ENCODE data around the gene PDSS2. TPM values are rescaled to one million over a fixed set of nuclear protein-coding genes. Genes with fewer than 3 reads are reported as not detected.

Gene PDSS2
- total RNA-seq, 1 donor = 12.5 TPM

DNA sequence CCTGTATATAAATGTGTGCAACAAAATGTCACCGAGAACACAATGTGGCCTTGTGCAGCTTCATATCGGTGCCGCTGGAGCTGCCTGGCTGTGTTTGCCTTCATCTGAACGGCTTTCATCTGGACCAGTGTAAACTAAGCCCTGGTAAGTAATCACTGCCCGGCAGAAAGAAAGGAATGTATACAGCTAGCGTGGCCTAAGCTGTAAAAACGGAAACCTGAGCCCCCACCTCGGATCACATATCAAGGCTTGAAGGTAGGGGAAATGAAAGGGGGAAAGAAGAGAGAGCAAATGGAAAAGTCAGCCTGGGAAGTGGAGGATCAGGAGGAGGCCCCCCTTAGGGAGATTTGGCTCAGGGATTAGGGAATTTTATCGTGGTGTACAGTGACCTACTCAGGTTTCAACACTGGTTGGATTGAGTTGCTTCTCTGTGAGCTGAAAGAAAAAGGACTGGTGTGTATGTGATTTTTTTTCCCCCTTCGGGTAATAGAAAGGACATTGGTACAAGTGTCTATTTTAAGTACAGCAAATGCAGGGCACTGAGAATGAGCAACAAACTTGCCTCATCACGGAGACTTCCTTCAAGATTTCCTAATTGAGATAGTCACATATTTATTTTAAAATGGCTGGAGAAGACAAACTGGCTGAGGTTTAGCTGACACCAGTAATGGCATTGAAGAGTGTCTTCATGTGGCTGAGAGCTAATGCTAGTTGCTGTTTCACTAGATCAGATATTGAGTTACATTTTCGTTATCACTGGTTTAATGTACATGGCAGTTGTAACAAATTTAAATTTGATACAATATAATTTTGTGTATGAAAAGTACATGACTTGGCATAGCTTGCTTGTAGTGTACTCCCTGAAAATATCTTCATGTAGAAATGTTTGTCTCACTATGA, 34.0 kb upstream of the PDSS2 start:
- TF ChIP-seq, protein P1, sequence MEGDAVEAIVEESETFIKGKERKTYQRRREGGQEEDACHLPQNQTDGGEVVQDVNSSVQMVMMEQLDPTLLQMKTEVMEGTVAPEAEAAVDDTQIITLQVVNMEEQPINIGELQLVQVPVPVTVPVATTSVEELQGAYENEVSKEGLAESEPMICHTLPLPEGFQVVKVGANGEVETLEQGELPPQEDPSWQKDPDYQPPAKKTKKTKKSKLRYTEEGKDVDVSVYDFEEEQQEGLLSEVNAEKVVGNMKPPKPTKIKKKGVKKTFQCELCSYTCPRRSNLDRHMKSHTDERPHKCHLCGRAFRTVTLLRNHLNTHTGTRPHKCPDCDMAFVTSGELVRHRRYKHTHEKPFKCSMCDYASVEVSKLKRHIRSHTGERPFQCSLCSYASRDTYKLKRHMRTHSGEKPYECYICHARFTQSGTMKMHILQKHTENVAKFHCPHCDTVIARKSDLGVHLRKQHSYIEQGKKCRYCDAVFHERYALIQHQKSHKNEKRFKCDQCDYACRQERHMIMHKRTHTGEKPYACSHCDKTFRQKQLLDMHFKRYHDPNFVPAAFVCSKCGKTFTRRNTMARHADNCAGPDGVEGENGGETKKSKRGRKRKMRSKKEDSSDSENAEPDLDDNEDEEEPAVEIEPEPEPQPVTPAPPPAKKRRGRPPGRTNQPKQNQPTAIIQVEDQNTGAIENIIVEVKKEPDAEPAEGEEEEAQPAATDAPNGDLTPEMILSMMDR (IDR thresholded peaks at IDR 0.05; ENCODE audit: insufficient read depth, low read depth, low read length) = no peak
- DNase-seq (ENCODE audit: low read depth) = peak; percentile 35
- peak overlapping the region; percentile 0 for H3K4me3 ChIP-seq (ENCODE audit: low read depth, low read length)

DNA sequence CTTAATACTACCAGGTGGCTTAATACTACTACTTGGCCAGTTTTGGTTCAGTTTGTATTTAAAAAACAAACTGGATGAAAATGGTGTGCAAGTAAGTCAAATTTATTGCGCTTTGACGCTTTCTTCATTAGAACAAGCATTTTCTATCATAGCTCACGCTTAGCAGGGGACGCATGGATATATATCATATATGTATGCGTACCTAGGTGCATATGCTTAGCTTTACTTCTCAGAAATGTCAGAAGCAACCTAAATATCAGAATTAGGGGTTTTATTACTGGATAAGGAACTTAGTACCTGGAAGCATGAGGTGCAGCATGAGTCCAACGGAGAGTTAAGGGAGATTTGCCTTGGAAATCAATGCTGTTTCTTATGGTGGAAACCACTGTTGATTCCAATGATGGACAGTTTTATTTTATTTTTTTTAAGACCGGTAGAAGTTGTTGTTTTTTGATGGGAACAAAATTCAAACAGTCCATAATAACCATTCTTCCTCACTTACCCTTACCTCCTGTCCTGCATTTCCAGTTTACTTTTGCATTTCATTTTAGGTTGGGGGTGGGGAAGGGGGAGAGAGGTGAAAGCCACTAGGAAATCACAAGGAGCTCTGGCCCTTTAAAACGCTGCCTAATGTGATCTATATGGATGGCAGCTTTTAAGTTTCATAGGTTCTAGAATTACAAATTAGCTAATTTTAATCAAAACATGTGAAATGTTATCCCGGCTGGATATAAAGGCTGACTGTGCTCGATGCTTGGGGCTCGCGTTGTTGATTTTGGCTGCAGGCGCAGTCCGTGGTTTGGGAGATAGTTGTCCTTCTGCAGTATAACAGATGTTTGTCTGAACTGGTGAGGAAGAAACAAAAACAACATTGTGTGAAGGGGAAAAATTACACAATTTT, 32.6 kb upstream of the PDSS2 start:
- TF ChIP-seq, protein P1 (IDR thresholded peaks at IDR 0.05; ENCODE audit: insufficient read depth, low read depth, low read length) = no peak
- peak overlapping the region; percentile 68 for H3K4me3 ChIP-seq (ENCODE audit: low read depth, low read length)
- DNase-seq (ENCODE audit: low read depth) = peak; percentile 69

DNA sequence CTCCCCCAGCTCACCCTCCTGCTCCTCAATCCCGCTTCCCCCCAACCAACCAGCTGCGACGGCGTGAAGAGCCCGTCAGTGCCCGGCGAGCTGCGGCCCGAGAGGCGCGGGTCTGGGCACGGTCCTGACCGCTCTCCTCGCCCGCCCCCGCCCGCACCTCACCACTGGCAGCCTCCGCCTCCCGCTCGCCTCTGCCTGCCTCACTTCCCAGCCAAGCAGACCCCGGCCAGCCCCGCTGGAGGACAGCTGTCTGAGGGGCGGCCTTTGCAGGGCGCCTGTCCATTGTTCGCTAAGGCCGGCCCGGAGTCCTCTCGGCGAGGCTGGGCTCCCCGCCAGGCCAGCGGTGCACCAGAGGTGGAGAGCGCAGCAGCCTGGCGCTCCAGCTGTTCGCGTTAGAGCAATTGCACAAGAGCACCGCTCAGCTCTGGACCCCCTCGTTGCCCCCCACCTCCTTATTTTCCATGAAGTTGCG, 31.8 kb upstream of the PDSS2 start:
- TF ChIP-seq, protein P1 (IDR thresholded peaks at IDR 0.05; ENCODE audit: insufficient read depth, low read depth, low read length) = no peak
- H3K4me3 ChIP-seq (ENCODE audit: low read depth, low read length) = peak overlapping the region; percentile 68
- DNase-seq (ENCODE audit: low read depth) = peak; percentile 33

GRCh38 chr6:107490566-107491137, 31.3 kb upstream of the PDSS2 start:
- TF ChIP-seq, protein P1 (IDR thresholded peaks at IDR 0.05; ENCODE audit: insufficient read depth, low read depth, low read length) = no peak
- peak; percentile 12 for DNase-seq (ENCODE audit: low read depth)

DNA sequence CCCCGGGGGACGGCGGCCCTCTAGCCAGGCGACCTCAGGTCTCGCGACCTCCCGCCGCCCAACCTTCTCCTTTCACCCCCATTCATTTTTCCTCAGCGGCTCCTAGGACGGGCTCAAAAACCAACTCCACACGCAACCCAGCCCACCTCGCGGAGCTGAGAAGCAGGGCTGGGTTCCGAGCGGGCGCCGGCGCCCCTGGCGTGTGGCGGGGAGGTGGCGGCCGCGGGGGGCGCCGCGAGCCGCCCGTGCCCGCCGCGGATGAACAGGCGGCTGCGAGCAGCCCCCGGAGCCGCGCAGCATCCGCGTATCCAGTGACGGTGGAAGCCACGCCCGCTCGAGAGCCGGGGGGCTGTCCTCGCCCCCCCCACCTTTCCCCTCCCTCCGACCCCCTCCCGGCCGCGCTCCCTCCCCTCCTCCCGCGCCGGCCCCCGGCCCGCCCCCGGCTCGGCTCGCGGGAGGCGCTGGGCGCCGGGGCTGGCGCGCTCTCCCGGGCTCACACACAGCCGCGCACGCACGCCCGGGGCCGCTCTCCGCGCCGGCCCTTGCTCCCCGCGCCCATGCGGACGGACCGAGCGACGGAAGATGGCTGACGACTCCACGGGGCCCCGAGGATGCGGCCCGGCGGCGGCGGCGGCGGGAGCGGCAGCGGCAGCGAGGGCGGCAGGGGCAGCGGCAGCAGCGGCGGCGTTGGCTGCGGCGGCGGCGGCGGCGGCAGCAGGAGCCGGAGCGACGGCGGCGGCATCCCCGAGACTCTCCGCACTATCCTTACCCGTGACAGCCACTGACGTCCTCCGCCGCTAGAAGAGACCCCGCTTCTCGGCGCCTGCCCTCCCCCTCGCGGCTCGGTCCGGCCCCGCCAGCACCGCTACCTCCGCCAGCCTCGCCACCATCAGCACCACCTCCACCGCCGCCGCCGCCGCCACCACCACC, 30.5 kb upstream of the PDSS2 start, which contains the start of gene SOBP:
Gene SOBP (plus strand): TSS at position 482 of the 930 bp plus-strand sequence. CDS start 500 bp downstream, outside the sequence.
- DNase-seq (ENCODE audit: low read depth) = peak; percentile 16
- TF ChIP-seq, protein P1 (IDR thresholded peaks at IDR 0.05; ENCODE audit: insufficient read depth, low read depth, low read length) = no peak
- peak within 1 kb of the TSS; percentile 68 for H3K4me3 ChIP-seq (ENCODE audit: low read depth, low read length)

More at GRCh38 chr6:107490566-107491137, 31.3 kb upstream of the PDSS2 start:
- peak overlapping the region; percentile 68 for H3K4me3 ChIP-seq (ENCODE audit: low read depth, low read length)
